Germinal center (tissue), 1 donor: Measurements from ENCODE around the gene REXO4.

Experiments
- DNase-seq: peaks from one replicate; pipeline ENCODE4 v3.0.0; 2012; ENCODE audit warnings: mixed read lengths, low spot score

The REXO4 gene

DNA sequence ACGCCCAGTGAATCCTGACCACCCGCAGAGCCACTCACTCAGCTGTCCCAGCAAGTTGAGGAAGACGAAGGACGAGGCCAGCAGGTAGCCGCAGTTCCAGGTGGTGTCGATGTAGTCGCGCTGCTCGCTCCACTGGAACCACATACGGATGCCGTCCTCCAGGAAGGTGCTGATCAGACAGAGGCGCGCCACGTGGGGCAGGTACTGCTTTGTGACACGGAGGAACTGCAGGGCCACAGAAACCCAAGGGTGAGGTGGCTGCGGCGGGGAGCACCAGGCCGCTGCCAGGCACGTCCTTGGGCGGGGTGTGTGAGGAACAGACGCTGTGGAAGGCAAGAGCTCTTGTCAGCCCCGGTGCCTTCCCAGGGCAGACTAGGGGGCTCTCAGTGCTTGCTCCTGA lies 50.6 kb downstream of the REXO4 start:
- no peak for DNase-seq

DNA sequence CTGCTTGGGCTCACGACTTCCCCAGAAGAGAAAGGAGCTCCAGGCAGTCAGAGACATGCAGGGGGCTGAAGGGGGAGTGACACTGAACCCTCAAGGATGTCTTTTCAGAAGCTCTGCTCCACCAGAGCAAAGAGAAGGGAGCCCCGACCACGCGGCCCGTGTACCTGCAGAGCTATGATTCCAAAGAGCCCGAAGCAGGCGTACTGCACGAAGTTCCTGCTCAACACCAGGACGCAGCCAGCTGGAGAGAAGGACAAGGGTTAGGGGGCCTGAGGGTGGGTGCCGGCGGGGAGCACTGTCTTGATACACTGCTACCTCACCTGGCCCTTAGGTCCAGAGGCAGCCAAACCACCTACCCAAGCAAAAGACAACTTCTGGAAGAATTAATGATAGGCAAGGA lies 51.4 kb downstream of the REXO4 start:
- DNase-seq = no peak

DNA sequence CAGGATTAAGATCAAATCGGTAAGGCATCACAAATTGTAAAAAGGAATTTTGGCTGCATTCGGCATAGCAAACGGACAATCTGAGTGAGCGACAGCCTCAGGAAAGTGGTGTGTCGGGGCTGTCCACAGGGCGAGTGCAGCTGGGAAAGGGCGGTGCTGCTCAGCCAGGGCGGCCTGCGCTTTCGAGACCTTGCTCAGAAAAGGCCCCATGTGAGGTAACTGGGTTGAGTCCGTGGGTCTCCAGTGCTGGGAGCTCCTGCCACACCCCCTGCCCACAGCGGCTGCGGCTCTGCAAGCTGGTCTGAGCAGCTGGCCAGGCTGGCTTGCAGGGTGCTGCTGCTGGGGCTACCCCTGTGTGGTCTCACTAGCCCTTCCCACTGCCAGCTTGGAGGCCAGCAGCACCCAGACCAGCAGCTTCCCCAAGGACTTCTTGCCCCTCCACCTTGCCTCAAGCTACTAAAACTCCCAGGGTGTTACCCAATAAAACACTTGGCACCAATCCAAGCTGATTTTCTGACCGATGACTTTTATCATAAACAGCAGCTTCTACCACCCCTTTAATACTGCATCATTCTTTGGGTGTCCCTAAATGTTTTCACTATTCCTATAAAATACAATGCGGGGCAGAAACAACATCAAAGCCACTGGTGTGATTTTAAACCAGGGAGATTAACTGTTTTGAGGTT lies 55.3 kb downstream of the REXO4 start:
- no peak for DNase-seq

DNA sequence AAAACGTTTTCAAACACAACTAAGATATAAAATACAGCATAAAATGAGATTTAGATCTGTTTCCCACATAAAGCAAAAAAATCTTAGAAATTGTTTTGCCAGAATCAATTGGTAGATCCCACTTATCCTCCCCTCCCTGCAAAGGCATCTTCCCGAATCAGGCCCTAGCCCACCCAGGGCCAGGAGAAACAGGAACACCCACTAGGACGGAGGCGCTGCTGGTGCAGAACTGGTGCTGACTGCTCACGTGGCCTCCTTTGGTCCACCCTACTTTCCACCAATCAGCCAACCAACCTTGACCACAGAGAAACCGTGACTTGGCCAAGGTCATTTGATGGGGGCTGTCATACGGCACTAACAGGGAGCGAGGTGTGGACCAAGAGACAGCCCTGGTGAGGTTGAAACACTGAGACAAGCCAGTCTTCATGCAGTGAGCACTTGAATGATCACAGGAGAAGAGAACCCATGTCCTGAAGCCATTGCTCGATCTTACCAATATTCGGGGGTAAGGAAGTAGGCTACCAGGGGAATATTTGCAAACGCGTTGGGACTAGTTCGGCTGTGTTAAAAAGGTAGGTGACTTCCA lies 56.2 kb downstream of the REXO4 start:
- DNase-seq = no peak

DNA sequence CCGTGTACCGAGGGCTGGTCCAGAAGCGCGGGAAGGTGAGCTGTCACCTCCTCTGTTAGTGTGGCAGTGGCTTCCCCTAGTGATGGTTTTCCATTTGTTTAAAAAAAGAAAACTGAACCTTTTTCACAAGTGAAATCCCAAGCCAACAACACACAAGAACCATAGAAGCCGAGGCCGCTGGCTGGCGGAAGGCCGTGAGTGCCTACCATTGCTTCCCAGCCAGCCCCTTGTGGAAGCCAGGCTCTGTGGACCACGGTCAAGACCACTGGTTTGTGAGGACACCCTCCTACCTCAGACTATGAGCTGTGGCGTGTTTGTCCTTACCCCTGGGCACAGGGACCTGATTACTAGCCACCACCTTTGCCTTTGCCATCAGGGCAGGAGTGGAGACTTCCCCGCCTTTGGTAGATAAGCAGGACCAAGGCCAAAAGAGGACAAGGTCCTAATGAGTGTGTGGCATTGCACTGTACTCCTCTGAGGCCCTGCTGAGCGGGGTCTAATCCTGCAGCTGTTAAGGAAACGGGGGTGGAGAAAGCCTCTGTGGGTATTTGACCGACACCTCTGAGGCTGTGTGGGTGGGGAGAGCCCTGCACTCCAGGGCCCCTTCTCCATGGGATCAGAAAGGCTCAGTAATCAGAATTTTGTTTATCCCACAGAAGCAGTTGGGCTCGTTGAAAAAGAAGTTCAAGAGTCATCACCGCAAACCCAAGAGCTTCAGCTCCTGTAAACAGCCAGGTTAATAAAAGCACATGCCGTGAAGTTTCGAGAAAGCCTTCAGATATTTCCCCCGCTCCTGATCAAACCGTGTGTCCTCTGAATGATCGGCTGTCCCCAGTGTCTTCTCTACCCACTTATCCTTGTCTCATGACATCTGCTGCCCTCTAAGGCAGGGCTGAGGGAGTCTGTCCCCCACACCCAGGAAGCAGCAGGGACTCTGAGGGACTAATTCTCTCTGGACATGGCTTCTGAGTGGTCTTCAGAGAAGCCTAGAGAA lies 57.1 kb downstream of the REXO4 start:
- no peak for DNase-seq

DNA sequence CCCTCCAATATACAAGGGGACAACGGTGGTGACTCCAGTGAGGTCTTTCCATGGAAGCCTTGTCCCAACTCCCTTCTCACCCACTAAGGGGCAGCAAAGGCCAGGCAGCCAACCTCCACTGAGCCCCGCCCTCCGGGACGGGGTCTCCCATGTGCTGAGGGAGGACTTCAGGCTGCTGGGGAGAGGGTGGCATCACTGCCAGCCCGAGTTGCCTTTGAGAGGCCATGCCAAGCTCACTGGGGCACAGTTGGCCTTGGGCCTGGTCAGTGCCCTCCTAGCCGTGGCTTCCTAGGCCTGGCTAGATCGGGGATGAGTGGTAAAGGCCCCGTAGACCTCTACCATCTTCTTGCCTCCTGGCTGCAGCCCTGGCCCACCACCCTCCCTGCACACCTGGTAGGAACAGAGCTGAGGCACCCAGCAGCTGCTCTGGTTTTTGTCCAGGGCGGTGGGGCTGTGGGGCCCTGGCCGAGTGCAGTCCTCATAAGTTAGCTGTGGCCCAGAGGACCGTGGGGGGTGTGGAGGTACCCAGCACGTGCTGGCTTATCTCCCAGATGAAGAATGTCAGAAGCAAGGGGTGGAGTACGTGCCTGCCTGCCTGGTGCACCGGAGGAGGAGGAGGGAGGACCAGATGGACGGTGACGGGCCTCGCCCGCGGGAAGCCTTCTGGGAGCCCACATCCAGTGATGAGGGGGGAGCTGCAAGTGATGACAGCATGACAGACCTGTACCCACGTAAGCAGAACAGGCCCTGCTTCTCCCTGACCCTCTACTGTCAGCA lies 58.2 kb downstream of the REXO4 start:
- DNase-seq = no peak

DNA sequence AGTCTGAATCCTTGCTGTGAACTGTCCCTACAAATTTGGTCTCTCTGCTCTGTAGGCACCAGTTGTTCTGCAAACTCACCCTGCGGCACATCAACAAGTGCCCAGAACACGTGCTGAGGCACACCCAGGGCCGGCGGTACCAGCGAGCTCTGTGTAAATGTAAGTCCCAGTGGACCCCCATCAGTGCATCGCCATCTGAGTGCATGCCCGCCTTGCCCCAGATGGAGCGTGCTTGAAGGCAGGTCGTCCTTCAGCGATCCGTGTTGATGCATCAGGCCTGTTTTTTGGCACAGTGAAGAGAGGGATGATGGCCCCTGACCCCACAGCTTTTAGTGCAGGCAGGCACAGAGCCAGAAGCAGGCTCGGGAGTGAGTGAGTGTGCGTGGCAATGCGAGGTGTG lies 60.2 kb downstream of the REXO4 start:
- DNase-seq = no peak

DNA sequence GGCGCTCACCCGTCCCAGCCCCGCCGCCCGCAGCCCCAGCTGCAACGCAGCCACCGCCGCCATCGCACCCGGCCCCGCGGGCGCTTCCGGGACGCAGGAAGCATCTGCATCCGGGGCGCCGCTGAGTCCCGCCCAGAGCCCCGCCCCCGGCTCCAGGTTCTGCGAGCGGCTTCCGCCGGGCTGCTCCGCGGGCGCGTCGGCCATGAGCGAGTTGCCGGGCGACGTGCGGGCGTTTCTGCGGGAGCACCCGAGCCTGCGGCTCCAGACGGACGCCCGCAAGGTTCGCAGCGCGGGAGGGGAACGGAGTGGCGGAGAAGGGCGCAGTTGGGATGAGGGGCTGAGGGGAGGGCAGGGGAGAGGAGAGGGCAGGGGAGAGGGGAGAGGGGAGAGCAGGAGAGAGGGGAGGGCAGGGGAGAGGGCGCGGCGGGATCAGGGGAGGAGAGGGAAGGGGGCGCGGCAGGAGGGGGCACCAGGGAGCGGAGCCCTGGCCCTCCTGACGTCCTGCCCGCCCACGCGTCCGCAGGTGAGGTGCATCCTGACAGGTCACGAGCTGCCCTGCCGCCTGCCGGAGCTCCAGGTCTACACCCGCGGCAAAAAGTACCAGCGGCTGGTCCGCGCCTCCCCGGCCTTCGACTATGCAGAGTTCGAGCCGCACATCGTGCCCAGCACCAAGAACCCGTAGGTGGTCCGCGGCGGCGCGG lies 61.3 kb downstream of the REXO4 start, which contains the start of the genes SURF1 and SURF2:
Gene SURF1, minus strand, starts transcription at position 97 of the 701 bp plus-strand sequence. Its CDS starts 34 bp downstream, at position 63.
Gene SURF2, plus strand, starts transcription at position 160 of the 701 bp plus-strand sequence. Its CDS starts 43 bp downstream, at position 203.
- peak; percentile 90 for DNase-seq
